GM12892 (cell line): ENCODE data around the gene PPY.

Experiments
- POLR2A ChIP-seq: IDR thresholded peaks from 2 replicates; pipeline ENCODE4 v1.6.1; 2011; ENCODE audit warnings: low read depth, low read length, control low read depth
- POLR2AphosphoS5 ChIP-seq: IDR thresholded peaks from 2 replicates; pipeline ENCODE4 v1.6.1; 2011; ENCODE audit warnings: low read depth, low read length, control low read depth
- TAF1 ChIP-seq: IDR thresholded peaks from 2 replicates; pipeline ENCODE4 v1.6.1; 2011; ENCODE audit warnings: low read depth, mild to moderate bottlenecking, control low read depth, low read length, borderline replicate concordance

DNA sequence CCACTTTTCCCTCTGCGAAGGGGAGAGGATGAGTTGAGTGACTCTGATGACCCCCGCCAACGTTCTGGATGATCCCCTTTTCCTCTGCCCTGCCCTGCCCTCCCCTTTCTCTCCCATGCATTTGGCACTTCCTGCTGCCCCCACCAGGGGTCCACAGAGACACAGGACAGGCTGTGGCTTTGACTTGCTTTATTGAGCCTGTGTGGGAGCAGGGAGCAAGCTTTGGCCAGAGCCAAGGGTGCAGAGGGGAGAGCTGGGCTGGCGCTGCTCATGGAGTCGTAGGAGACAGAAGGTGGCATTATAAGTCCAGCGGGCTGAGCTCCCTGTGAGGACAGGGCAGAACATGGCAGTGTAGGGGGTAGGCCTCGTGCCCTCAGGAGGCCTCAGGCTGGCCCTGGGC, 1.6 kb downstream of the PPY start:
- no peak for TF ChIP-seq TAF1
- TF ChIP-seq POLR2A: no peak
- TF ChIP-seq POLR2AphosphoS5: no peak
